IPS-20b (cell line): ENCODE results near the gene DNAJB8.

Experiments
- H3K27ac ChIP-seq: one replicate; pipeline ENCODE4 v1.5.1; 2013; ENCODE audit warnings: low read length
- H3K27me3 ChIP-seq: 2 replicates; pipeline ENCODE4 v1.6.1; 2013; ENCODE audit warnings: mild to moderate bottlenecking, low read length, inconsistent platforms; ENCODE audit not compliant: insufficient read depth
- H3K36me3 ChIP-seq: 2 replicates; pipeline ENCODE4 v1.6.1; 2013; ENCODE audit warnings: low read depth, mild to moderate bottlenecking, inconsistent platforms, low read length, moderate library complexity; ENCODE audit not compliant: insufficient read depth
- H3K4me1 ChIP-seq: 2 replicates; pipeline ENCODE4 v1.6.1; 2013; ENCODE audit warnings: mild to moderate bottlenecking, control low read depth, inconsistent platforms, low read length, moderate library complexity; ENCODE audit not compliant: insufficient read depth
- H3K4me3 ChIP-seq: 2 replicates; pipeline ENCODE4 v1.5.1; 2013; ENCODE audit warnings: mild to moderate bottlenecking, low read length, inconsistent platforms
- H3K9ac ChIP-seq: 2 replicates; pipeline ENCODE4 v1.6.1; 2013; ENCODE audit warnings: low read depth, mild to moderate bottlenecking, inconsistent platforms, low read length, moderate library complexity
- H3K9me3 ChIP-seq: 2 replicates; pipeline ENCODE4 v1.6.1; 2013; ENCODE audit warnings: mild to moderate bottlenecking, low read depth, low read length, inconsistent platforms; ENCODE audit not compliant: insufficient read depth

Gene DNAJB8

DNA sequence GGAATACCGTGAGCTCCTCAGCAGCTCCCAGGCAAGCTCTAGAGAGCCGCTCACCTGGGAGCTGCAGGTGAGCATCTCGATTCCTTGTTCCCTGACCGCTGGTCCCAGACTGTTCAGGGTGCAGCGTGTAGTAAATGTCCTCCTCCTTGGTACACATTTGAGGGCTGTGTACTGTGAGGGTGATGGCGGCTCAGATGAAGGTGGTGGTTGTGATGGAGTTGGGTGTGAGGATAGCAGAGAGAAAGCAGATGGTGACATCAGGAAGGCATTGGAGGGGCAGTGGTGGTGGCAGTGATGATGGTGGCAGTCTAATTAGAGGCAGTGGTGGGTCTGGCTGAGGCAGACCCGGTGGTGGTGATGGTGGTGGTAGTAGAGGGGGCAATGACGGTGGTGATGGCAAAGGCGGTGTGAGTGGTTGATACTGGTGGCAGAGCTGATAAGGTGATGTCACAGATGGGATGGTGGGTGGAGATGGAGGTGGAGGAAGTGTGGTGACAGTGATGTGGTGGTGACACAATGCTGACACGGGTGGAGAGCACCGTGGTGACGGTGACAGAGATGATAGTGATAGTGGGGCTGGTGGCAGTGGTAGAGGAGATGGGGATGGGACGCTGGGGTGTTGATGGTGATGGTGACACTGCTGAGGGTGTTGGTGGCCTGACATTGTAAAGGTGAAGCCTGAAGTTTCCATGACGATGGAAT is at the start of gene DNAJB8:
Gene DNAJB8, minus strand, starts transcription at position 51 of the 702 bp plus-strand sequence. CDS start 3,645 bp downstream, outside the sequence.
- no peaks in the 10 kb centered on the region for H3K9me3 ChIP-seq
- H3K27ac ChIP-seq: no peak within 1 kb of the TSS
- H3K9ac ChIP-seq: no peak within 1 kb of the TSS
- no peaks in the 10 kb centered on the region for H3K4me1 ChIP-seq
- no peak within 1 kb of the TSS for H3K4me3 ChIP-seq
- no peaks in the 10 kb centered on the region for H3K36me3 ChIP-seq
- peaks cover 69% of the 10 kb centered on the region for H3K27me3 ChIP-seq

DNA sequence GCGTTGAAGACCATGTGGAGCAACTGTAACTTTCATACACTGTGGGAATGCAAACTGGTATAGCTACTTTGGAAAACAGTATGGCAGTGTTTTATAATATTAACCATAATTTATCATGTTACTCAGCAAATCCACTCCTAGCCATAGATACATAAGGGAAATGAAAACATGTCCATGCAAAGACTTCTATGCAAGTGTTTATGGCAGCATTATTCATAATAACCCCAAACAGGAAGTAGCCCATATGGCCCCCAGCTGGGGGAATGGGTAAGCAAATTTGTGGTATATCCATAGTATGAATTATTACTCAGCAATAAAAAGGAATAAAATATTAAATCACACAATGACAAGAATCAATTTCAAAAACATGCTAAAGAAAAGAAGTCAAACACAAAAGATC is 49.3 kb upstream of the DNAJB8 start:
- no peak overlapping the region for H3K4me3 ChIP-seq
- no peaks in the 10 kb centered on the region for H3K4me1 ChIP-seq
- H3K9me3 ChIP-seq: peaks cover 10% of the 10 kb centered on the region; the same call in 1 of the 2 replicates
- H3K9ac ChIP-seq: no peak overlapping the region
- H3K36me3 ChIP-seq: no peaks in the 10 kb centered on the region
- H3K27me3 ChIP-seq: peaks cover 20% of the 10 kb centered on the region
- H3K27ac ChIP-seq: no peak overlapping the region

GRCh38 chr3:128508852-128509251 is 42.2 kb upstream of the DNAJB8 start:
- Histone ChIP-seq H3K27ac (no peak overlapping the region), H3K4me1 (no peaks in the 10 kb centered on the region), H3K27me3 (0 out of 2 replicates have a peak, but pooled peaks cover 5% of the 10 kb centered on the region), H3K36me3 (no peaks in the 10 kb centered on the region), H3K4me3 (no peak overlapping the region), H3K9ac (no peak overlapping the region), H3K9me3 (peaks cover 10% of the 10 kb centered on the region; the same call in 1 of the 2 replicates)

GRCh38 chr3:128506754-128507153 is 40.1 kb upstream of the DNAJB8 start:
- Histone ChIP-seq H3K9ac (no peak overlapping the region), H3K4me1 (no peaks in the 10 kb centered on the region), H3K4me3 (no peak overlapping the region), H3K9me3 (0 out of 2 replicates have a peak, but pooled peaks cover 5% of the 10 kb centered on the region), H3K27me3 (peaks cover 7% of the 10 kb centered on the region; the same call in 1 of the 2 replicates), H3K36me3 (no peaks in the 10 kb centered on the region), H3K27ac (no peak overlapping the region)

DNA sequence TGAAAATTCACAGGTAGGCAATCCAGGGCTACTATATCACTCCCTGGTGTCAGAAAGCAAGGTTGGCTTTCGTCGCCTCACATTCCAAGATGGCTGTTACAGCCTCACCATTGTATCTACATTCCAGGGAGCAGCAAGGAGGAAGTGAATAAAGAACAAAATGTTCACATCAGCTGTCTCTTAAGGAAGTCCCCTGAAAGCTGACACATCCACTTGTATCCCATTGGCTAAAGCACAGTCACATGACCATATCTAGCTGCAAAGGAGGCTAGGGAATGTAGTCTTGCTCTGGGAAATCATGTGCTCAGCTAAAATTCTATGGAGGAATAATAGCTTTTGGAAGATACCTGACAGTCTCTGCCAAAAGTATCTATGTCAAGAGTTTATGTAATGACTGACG is 39.1 kb upstream of the DNAJB8 start:
- no peak overlapping the region for H3K9ac ChIP-seq
- H3K27ac ChIP-seq: no peak overlapping the region
- H3K4me3 ChIP-seq: no peak overlapping the region
- H3K36me3 ChIP-seq: no peaks in the 10 kb centered on the region
- peaks cover 13% of the 10 kb centered on the region; the same call in 1 of the 2 replicates for H3K27me3 ChIP-seq
- no peaks in the 10 kb centered on the region for H3K4me1 ChIP-seq
- 0 out of 2 replicates have a peak, but pooled peaks cover 5% of the 10 kb centered on the region for H3K9me3 ChIP-seq

GRCh38 chr3:128504963-128505730 is 38.5 kb upstream of the DNAJB8 start:
- H3K9me3 ChIP-seq: 0 out of 2 replicates have a peak, but pooled peaks cover 5% of the 10 kb centered on the region
- H3K27ac ChIP-seq: no peak overlapping the region
- H3K36me3 ChIP-seq: no peaks in the 10 kb centered on the region
- H3K27me3 ChIP-seq: peaks cover 13% of the 10 kb centered on the region; the same call in 1 of the 2 replicates
- no peaks in the 10 kb centered on the region for H3K4me1 ChIP-seq
- H3K4me3 ChIP-seq: no peak overlapping the region
- no peak overlapping the region for H3K9ac ChIP-seq

DNA sequence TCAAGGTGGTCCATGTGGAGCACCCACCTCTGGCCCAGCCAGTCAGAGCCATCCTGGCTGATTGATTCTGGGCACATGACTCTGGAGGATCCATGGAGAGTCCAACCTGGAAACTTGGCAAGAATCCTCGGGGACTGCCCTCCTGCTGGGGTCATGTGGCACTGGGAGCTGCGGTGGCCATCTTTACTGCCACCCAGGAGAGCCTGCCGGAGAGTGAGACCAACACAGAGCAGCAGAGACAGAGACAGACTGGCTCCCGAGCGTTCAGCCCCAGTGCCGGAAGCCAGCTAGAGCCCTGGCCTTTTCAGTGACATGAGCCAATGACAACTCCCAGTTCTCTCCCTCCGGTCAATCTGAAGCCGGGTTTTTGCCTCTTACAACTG is 37.8 kb upstream of the DNAJB8 start:
- H3K27me3 ChIP-seq: peaks cover 16% of the 10 kb centered on the region; the same call in 1 of the 2 replicates
- H3K4me3 ChIP-seq: no peak overlapping the region
- H3K4me1 ChIP-seq: no peaks in the 10 kb centered on the region
- no peaks in the 10 kb centered on the region for H3K36me3 ChIP-seq
- H3K27ac ChIP-seq: no peak overlapping the region
- no peak overlapping the region for H3K9ac ChIP-seq
- H3K9me3 ChIP-seq: 0 out of 2 replicates have a peak, but pooled peaks cover 5% of the 10 kb centered on the region

DNA sequence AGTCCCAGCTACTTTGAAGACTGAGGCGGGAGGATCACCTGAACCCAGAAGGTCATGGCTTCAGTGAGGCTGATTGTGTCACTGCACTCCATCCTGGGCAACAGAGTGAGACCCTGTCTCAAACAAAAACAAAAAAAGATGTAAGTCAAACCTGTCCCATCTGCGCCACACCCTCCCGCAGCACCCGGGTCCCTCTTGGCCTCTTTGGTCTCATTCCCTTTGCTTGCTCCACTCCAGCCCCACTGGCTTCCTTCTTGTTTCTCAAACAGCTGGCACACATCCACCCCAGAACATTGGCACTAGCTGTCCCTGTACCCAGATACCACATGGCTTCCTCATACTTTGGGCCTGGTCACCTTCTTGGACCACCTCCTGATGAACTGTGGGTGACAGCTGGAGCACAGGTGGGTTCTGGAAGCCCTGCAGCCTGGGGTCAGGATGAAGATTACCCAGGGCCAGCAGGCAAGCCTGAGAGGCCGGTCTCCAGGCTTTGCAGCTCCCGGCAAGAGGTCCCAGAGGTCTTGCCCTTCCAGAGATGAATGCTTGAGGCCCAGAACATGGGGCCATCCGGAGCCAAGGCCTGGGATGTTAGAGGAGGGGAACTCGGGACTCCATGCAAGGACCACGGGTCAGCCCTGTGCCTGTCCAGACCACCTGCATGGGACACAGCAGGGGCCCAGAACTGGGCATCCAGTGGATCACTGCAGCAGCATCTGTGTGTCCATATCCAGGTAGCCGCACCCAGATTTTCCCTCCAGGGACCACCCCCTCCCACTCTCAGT is 37.3 kb upstream of the DNAJB8 start:
- Histone ChIP-seq H3K9ac (no peak overlapping the region), H3K4me1 (no peaks in the 10 kb centered on the region), H3K36me3 (no peaks in the 10 kb centered on the region), H3K27me3 (peaks cover 22% of the 10 kb centered on the region), H3K27ac (no peak overlapping the region), H3K9me3 (0 out of 2 replicates have a peak, but pooled peaks cover 5% of the 10 kb centered on the region), H3K4me3 (no peak overlapping the region)

DNA sequence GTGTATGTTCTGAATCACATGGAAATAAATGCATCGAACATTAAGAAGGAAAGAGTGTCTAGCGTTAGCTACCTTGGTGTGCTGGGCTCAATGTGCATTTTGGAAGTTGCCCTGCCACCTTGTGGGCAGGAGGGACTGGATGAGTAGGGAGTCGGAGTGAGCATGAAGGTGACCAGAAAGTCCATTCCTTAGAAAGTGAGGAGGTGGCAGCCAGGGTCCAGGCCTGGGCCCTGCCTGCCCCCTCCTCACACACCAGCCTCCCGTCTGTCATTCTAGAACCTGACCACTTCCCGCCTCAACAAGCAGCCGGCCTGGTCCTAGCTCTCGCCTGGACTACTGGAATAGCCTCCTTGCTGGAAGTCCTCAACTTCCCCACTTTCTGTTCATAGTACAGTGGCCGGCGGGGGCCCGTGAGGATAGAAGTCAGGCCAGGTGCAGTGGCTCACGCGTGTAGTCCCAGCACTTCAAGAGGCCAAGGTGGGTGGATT is 36.5 kb upstream of the DNAJB8 start:
- Histone ChIP-seq H3K4me3 (no peak overlapping the region), H3K9me3 (0 out of 2 replicates have a peak, but pooled peaks cover 5% of the 10 kb centered on the region), H3K4me1 (no peaks in the 10 kb centered on the region), H3K36me3 (no peaks in the 10 kb centered on the region), H3K27ac (no peak overlapping the region), H3K9ac (no peak overlapping the region), H3K27me3 (peaks cover 29% of the 10 kb centered on the region)

DNA sequence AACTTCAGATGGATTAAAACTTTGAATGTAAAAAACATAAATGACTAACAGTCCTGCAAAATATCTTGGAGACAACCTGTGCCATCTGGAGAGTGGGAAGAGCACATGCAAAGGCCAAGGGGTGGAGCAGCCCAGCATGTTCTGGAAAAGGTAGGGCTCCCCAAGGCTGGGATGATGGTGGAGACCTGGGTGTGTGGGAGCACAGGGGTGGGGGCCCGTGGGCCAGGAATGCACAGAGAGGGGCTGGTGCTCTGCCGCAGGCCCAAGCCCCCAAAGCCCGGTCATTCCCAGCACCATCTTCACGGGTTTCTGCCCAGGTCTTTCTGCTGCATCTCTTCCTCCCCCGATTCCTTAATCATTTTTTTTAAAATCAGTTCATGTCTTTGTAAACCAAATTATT is 36.0 kb upstream of the DNAJB8 start:
- Histone ChIP-seq H3K9me3 (0 out of 2 replicates have a peak, but pooled peaks cover 5% of the 10 kb centered on the region), H3K4me1 (no peaks in the 10 kb centered on the region), H3K27me3 (peaks cover 28% of the 10 kb centered on the region), H3K36me3 (no peaks in the 10 kb centered on the region), H3K27ac (no peak overlapping the region), H3K9ac (no peak overlapping the region), H3K4me3 (no peak overlapping the region)

GRCh38 chr3:128501431-128501830 is 34.7 kb upstream of the DNAJB8 start:
- H3K9me3 ChIP-seq: peaks cover 5% of the 10 kb centered on the region; the same call in 1 of the 2 replicates
- no peak overlapping the region for H3K4me3 ChIP-seq
- no peak overlapping the region for H3K9ac ChIP-seq
- 0 out of 2 replicates have a peak, but pooled peaks cover 3% of the 10 kb centered on the region for H3K4me1 ChIP-seq
- no peak overlapping the region for H3K27ac ChIP-seq
- peaks cover 41% of the 10 kb centered on the region for H3K27me3 ChIP-seq
- no peaks in the 10 kb centered on the region for H3K36me3 ChIP-seq
